C4-2B (cell line): ENCODE measurements around the gene RHPN2.
"Not testable (repeated sequence)": the region's sequence is repeated elsewhere in the genome, so short reads cannot be mapped to it uniquely, and the experiment has no call there.

Experiments used
- CTCF ChIP-seq: fragments of 450-650 bp; conservative IDR thresholded peaks from 2 replicates; pipeline ENCODE4 v1.5.1; 2017; ENCODE audit warnings: mild to moderate bottlenecking
- ZFX ChIP-seq: fragments of 450-650 bp; IDR thresholded peaks from 2 replicates; pipeline ENCODE4 v1.6.1; 2017

GRCh38 chr19:32995966-32996365, 68.7 kb downstream of the RHPN2 start:
- not testable (repeated sequence) for TF ChIP-seq CTCF, ZFX
